ENCODE results near the gene SEC14L2.

SEC14L2 gene

GRCh38 chr22:30430933-30431332, 34.1 kb downstream of the SEC14L2 start:
- DNase-seq: no peak

- DNase-seq: no peak
These were observed 35.3 kb downstream of the SEC14L2 start for GRCh38 chr22:30432096-30432495.

- no peak for DNase-seq
These were observed 35.7 kb downstream of the SEC14L2 start for GRCh38 chr22:30432520-30432919.

- DNase-seq: no peak
These were observed 36.4 kb downstream of the SEC14L2 start for GRCh38 chr22:30433227-30433626.

- no peak for DNase-seq
These were observed 37.0 kb downstream of the SEC14L2 start for GRCh38 chr22:30433773-30434172.

GRCh38 chr22:30434843-30435242, 38.0 kb downstream of the SEC14L2 start:
- peak; percentile 27 for DNase-seq

GRCh38 chr22:30435674-30436126, 38.9 kb downstream of the SEC14L2 start:
- DNase-seq: peak; percentile 50

GRCh38 chr22:30436196-30436595, 39.4 kb downstream of the SEC14L2 start:
- DNase-seq: no peak

- DNase-seq: no peak
These were observed 41.7 kb downstream of the SEC14L2 start for GRCh38 chr22:30438559-30438958.

- DNase-seq: no peak
These were observed 42.4 kb downstream of the SEC14L2 start for GRCh38 chr22:30439226-30439625.

GRCh38 chr22:30439836-30440235, 43.0 kb downstream of the SEC14L2 start:
- no peak for DNase-seq

GRCh38 chr22:30441088-30441487, 44.3 kb downstream of the SEC14L2 start:
- DNase-seq: no peak

GRCh38 chr22:30444632-30445437, 48.0 kb downstream of the SEC14L2 start:
- peak; percentile 85 for DNase-seq

GRCh38 chr22:30445438-30446145, 48.8 kb downstream of the SEC14L2 start:
- no peak for DNase-seq

GRCh38 chr22:30447656-30448055, 50.8 kb downstream of the SEC14L2 start:
- peak; percentile 92 for DNase-seq

- peak; percentile 97 for DNase-seq
These were observed 54.7 kb downstream of the SEC14L2 start for GRCh38 chr22:30451488-30451887.

GRCh38 chr22:30452861-30453260, 56.0 kb downstream of the SEC14L2 start:
- no peak for DNase-seq

GRCh38 chr22:30453731-30454510, 57.1 kb downstream of the SEC14L2 start:
- DNase-seq: peak; percentile 91

- DNase-seq: no peak
These were observed 58.4 kb downstream of the SEC14L2 start for GRCh38 chr22:30455075-30455840.

- no peak for DNase-seq
These were observed 61.2 kb downstream of the SEC14L2 start for GRCh38 chr22:30457981-30458380.

- peak; percentile 47 for DNase-seq
These were observed 62.6 kb downstream of the SEC14L2 start for GRCh38 chr22:30459181-30460052.

GRCh38 chr22:30460147-30460546, 63.3 kb downstream of the SEC14L2 start:
- no peak for DNase-seq

Measured in hematopoietic multipotent progenitor cell treated with erythropoietin and hydrocortisone succinate and interleukin-3 and kit ligand, for 8 days (in vitro differentiated cells).